Memory B cell (primary cell): ENCODE results near the gene RILPL1.

Source experiments
- ATAC-seq: fragments of 150-1000 bp; cut with Tn5 transposase; 2 replicates; pipeline ENCODE4 v1.10.0; 2021; ENCODE audit warnings: low read depth, mild to moderate bottlenecking, moderate library complexity
- DNase-seq, 2 donors: peaks; one replicate each; pipeline ENCODE4 v3.0.0; 2022; ENCODE audit warnings: low spot score in 2 of 2
- H3K27ac Mint-ChIP-seq: one replicate; pipeline ENCODE4 v1.8.0; 2022; ENCODE audit warnings: mild to moderate bottlenecking, moderate library complexity, mixed read lengths
- H3K27me3 Mint-ChIP-seq: one replicate; pipeline ENCODE4 v1.8.0; 2022; ENCODE audit warnings: mixed read lengths
- H3K36me3 Mint-ChIP-seq: one replicate; pipeline ENCODE4 v1.8.0; 2022; ENCODE audit warnings: mild to moderate bottlenecking, mixed read lengths
- H3K4me1 Mint-ChIP-seq: one replicate; pipeline ENCODE4 v1.8.0; 2022; ENCODE audit warnings: mixed read lengths
- H3K4me3 Mint-ChIP-seq: one replicate; pipeline ENCODE4 v1.8.0; 2022; ENCODE audit warnings: mild to moderate bottlenecking, moderate library complexity, mixed read lengths
- H3K9me3 Mint-ChIP-seq: one replicate; pipeline ENCODE4 v1.8.0; 2022; ENCODE audit warnings: mixed read lengths

Gene RILPL1

GRCh38 chr12:123428591-123428990 is 104.9 kb downstream of the RILPL1 start:
- H3K4me1 Mint-ChIP-seq, result peaks cover 30% of the 10 kb centered on the region
- H3K9me3 Mint-ChIP-seq, result no peaks in the 10 kb centered on the region
- H3K4me3 Mint-ChIP-seq, result peak overlapping the region; percentile 39
- no peak for ATAC-seq
- H3K36me3 Mint-ChIP-seq, result peaks cover 23% of the 10 kb centered on the region
- peak overlapping the region; percentile 95 for H3K27ac Mint-ChIP-seq
- DNase-seq, result no peak
- no peaks in the 10 kb centered on the region for H3K27me3 Mint-ChIP-seq

- ATAC-seq (peak; percentile 93), DNase-seq (peak; percentile 72 to 88)
- Mint-ChIP-seq H3K4me3 (peak overlapping the region; percentile 76), H3K9me3 (no peaks in the 10 kb centered on the region), H3K27me3 (no peaks in the 10 kb centered on the region), H3K36me3 (peaks cover 20% of the 10 kb centered on the region), H3K27ac (peak overlapping the region; percentile 95), H3K4me1 (peaks cover 21% of the 10 kb centered on the region)
Observed at GRCh38 chr12:123427036-123427769, 106.3 kb downstream of the RILPL1 start.

DNA sequence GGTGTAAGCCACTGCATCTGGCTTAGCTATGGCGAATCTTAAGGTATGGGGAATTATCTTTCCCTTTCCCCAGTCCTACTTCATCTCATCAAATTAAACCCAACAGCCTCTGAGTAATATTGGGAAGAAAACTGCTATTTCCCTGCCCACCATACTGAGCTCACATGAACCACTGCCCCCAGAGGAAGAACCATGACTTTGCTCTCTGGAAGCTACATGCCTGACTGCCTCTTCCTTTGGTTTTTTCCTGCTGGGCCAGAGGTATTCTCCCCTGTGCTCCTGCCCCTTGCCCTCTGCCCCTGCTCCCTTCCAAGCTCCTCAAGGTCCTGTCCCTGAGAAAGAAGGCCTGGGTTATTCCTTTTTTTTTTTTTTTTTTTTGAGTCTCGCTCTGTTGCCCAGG is 112.2 kb downstream of the RILPL1 start:
- H3K36me3 Mint-ChIP-seq, result peaks cover 16% of the 10 kb centered on the region
- ATAC-seq (no peak), DNase-seq (no peak)
- peak overlapping the region; percentile 35 for H3K27ac Mint-ChIP-seq
- no peak overlapping the region for H3K4me3 Mint-ChIP-seq
- peaks cover 3% of the 10 kb centered on the region for H3K4me1 Mint-ChIP-seq
- no peaks in the 10 kb centered on the region for H3K9me3 Mint-ChIP-seq
- H3K27me3 Mint-ChIP-seq, result no peaks in the 10 kb centered on the region
